Measurements from ENCODE around the gene FRMPD4. TPM values are rescaled to one million over a fixed set of nuclear protein-coding genes. Genes with fewer than 3 reads are reported as not detected.
"Not testable (repeated sequence)": the region's sequence is repeated elsewhere in the genome, so short reads cannot be mapped to it uniquely, and the experiment has no call there.

Gene FRMPD4
- total and polyA plus RNA-seq, 4 donors: 0.18 TPM; not detected in 3

GRCh38 chrX:12488771-12489170 lies 350.5 kb downstream of the FRMPD4 start:
- no peaks in the 10 kb centered on the region for H3K27me3 ChIP-seq (ENCODE audit: control insufficient read depth in 1 of 2, insufficient read depth in 2 of 2, low read length in 1 of 2)
- H3K9me3 ChIP-seq (ENCODE audit: control insufficient read depth, low read length): no peaks in the 10 kb centered on the region
- DNase-seq: no peak
- H3K27ac ChIP-seq (ENCODE audit: low read depth in 1 of 2, low read length in 2 of 2): no peak overlapping the region
- no peaks in the 10 kb centered on the region for H3K36me3 ChIP-seq (ENCODE audit: control insufficient read depth in 1 of 2, insufficient read depth in 2 of 2, low read length in 1 of 2)
- ATAC-seq (ENCODE audit: low FRiP score): no peak
- 28 to 38% methylated on average over 2 of the region's 2 CpGs for WGBS, 2 donors
- H3K4me3 ChIP-seq (ENCODE audit: low read length in 2 of 2): no peak overlapping the region
- intact Hi-C loops (cut with DNase I): no loop called here
- no peaks in the 10 kb centered on the region for H3K4me1 ChIP-seq (ENCODE audit: control insufficient read depth in 1 of 2, insufficient read depth in 2 of 2, low read length in 2 of 2)

DNA sequence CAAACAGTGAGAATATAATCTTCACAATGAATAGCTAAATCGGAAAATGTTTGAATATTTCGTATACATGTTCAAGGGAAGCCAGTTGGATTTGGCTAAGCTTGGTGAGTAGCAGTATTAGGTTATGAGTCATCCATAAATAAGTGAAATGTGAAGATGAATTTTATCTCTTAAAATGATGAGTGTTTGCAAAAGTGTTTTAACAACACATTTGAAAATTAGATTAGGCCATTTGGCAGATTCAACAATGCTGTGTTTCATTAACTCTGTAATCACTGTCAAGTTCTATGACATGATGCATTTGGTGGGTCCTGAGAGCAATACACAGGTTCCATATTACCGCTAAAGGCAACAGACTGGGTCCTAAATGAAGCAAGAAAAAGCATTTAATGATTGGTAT lies 351.1 kb downstream of the FRMPD4 start:
- no peaks in the 10 kb centered on the region for H3K9me3 ChIP-seq (ENCODE audit: control insufficient read depth, low read length)
- ATAC-seq (ENCODE audit: low FRiP score): no peak
- WGBS, 2 donors: 80 to 83% methylated on average over 3 of the region's 3 CpGs
- no peaks in the 10 kb centered on the region for H3K36me3 ChIP-seq (ENCODE audit: control insufficient read depth in 1 of 2, insufficient read depth in 2 of 2, low read length in 1 of 2)
- H3K27ac ChIP-seq (ENCODE audit: low read depth in 1 of 2, low read length in 2 of 2): no peak overlapping the region
- no peaks in the 10 kb centered on the region for H3K4me1 ChIP-seq (ENCODE audit: control insufficient read depth in 1 of 2, insufficient read depth in 2 of 2, low read length in 2 of 2)
- intact Hi-C loops (cut with DNase I): no loop called here
- no peaks in the 10 kb centered on the region for H3K27me3 ChIP-seq (ENCODE audit: control insufficient read depth in 1 of 2, insufficient read depth in 2 of 2, low read length in 1 of 2)
- no peak for DNase-seq
- no peak overlapping the region for H3K4me3 ChIP-seq (ENCODE audit: low read length in 2 of 2)

GRCh38 chrX:12494400-12495138 lies 356.3 kb downstream of the FRMPD4 start:
- ATAC-seq (ENCODE audit: low FRiP score) (no peak), DNase-seq (no peak)
- 59 to 75% methylated on average over 11 of the region's 11 CpGs for WGBS, 2 donors
- Histone ChIP-seq H3K4me3 (ENCODE audit: low read length in 2 of 2) (no peak overlapping the region), H3K9me3 (ENCODE audit: control insufficient read depth, low read length) (no peaks in the 10 kb centered on the region), H3K27me3 (ENCODE audit: control insufficient read depth in 1 of 2, insufficient read depth in 2 of 2, low read length in 1 of 2) (no peaks in the 10 kb centered on the region), H3K36me3 (ENCODE audit: control insufficient read depth in 1 of 2, insufficient read depth in 2 of 2, low read length in 1 of 2) (no peaks in the 10 kb centered on the region), H3K4me1 (ENCODE audit: control insufficient read depth in 1 of 2, insufficient read depth in 2 of 2, low read length in 2 of 2) (no peaks in the 10 kb centered on the region), H3K27ac (ENCODE audit: low read depth in 1 of 2, low read length in 2 of 2) (no peak overlapping the region)
- intact Hi-C loops (cut with DNase I): no loop called here

DNA sequence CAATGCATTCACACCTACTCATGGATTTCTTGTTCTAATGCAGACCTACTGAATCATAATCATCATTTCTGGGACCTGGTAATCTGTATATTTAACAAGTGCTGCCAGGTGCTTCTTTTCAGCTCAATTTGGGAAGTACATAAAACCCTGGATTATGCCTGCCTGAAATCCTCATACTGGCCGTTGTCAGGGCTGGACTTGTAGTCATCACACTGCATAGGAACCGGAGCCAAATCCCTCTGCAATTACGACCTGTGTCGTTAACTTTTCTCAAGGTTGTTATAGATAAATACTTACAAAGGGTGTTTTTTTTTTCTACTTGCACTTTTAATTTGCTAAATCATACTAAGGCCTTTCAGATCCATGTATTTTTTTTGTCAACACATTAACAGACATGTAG lies 358.1 kb downstream of the FRMPD4 start:
- no peak for DNase-seq
- H3K27ac ChIP-seq (ENCODE audit: low read depth in 1 of 2, low read length in 2 of 2): no peak overlapping the region
- no peak for ATAC-seq (ENCODE audit: low FRiP score)
- intact Hi-C loops (cut with DNase I): no loop called here
- H3K27me3 ChIP-seq (ENCODE audit: control insufficient read depth in 1 of 2, insufficient read depth in 2 of 2, low read length in 1 of 2): no peaks in the 10 kb centered on the region
- no peaks in the 10 kb centered on the region for H3K9me3 ChIP-seq (ENCODE audit: control insufficient read depth, low read length)
- no peaks in the 10 kb centered on the region for H3K4me1 ChIP-seq (ENCODE audit: control insufficient read depth in 1 of 2, insufficient read depth in 2 of 2, low read length in 2 of 2)
- 79% methylated on average over 4 of the region's 4 CpGs for WGBS, 2 donors
- H3K4me3 ChIP-seq (ENCODE audit: low read length in 2 of 2): no peak overlapping the region
- no peaks in the 10 kb centered on the region for H3K36me3 ChIP-seq (ENCODE audit: control insufficient read depth in 1 of 2, insufficient read depth in 2 of 2, low read length in 1 of 2)

GRCh38 chrX:12497832-12498591 lies 359.7 kb downstream of the FRMPD4 start:
- no peak overlapping the region for H3K27ac ChIP-seq (ENCODE audit: low read depth in 1 of 2, low read length in 2 of 2)
- no peak for DNase-seq
- no peaks in the 10 kb centered on the region for H3K4me1 ChIP-seq (ENCODE audit: control insufficient read depth in 1 of 2, insufficient read depth in 2 of 2, low read length in 2 of 2)
- ATAC-seq (ENCODE audit: low FRiP score): no peak
- no peaks in the 10 kb centered on the region for H3K27me3 ChIP-seq (ENCODE audit: control insufficient read depth in 1 of 2, insufficient read depth in 2 of 2, low read length in 1 of 2)
- intact Hi-C loops (cut with DNase I): no loop called here
- H3K4me3 ChIP-seq (ENCODE audit: low read length in 2 of 2): no peak overlapping the region
- 50 to 65% methylated on average over 8 of the region's 8 CpGs for WGBS, 2 donors
- H3K9me3 ChIP-seq (ENCODE audit: control insufficient read depth, low read length): no peaks in the 10 kb centered on the region
- no peaks in the 10 kb centered on the region for H3K36me3 ChIP-seq (ENCODE audit: control insufficient read depth in 1 of 2, insufficient read depth in 2 of 2, low read length in 1 of 2)

DNA sequence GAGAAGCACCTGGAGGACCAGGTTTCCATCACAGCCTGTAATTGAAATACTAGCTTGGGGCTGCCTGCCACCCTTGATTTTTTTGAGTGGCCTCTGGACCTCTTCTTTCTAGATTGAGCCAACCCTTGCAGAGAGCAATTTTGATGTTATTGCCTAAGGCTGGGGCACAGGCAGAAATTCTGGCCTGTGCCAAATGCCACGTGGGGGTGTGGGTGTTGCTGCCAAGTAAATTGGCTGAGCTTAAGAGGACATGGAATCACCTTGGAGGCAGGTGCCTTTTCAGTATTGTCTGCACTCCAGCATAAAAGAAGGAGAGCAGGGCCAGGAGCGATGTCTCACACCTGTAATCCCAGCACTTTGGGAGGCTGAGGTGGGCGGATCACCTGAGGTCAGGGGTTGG lies 366.9 kb downstream of the FRMPD4 start:
- intact Hi-C loops (cut with DNase I): no loop called here
- no peak for ATAC-seq (ENCODE audit: low FRiP score)
- Histone ChIP-seq H3K4me1 (ENCODE audit: control insufficient read depth in 1 of 2, insufficient read depth in 2 of 2, low read length in 2 of 2) (no peaks in the 10 kb centered on the region), H3K9me3 (ENCODE audit: control insufficient read depth, low read length) (no peaks in the 10 kb centered on the region), H3K27me3 (ENCODE audit: control insufficient read depth in 1 of 2, insufficient read depth in 2 of 2, low read length in 1 of 2) (no peaks in the 10 kb centered on the region), H3K4me3 (ENCODE audit: low read length in 2 of 2) (no peak overlapping the region), H3K27ac (ENCODE audit: low read depth in 1 of 2, low read length in 2 of 2) (no peak overlapping the region), H3K36me3 (ENCODE audit: control insufficient read depth in 1 of 2, insufficient read depth in 2 of 2, low read length in 1 of 2) (no peaks in the 10 kb centered on the region)
- 67 to 71% methylated on average over 3 of the region's 3 CpGs for WGBS, 2 donors
- DNase-seq: no peak

- ATAC-seq (ENCODE audit: low FRiP score); H3K4me3 ChIP-seq (ENCODE audit: low read length in 2 of 2): not testable (repeated sequence)
Observed at GRCh38 chrX:12515384-12515783, 377.1 kb downstream of the FRMPD4 start.

DNA sequence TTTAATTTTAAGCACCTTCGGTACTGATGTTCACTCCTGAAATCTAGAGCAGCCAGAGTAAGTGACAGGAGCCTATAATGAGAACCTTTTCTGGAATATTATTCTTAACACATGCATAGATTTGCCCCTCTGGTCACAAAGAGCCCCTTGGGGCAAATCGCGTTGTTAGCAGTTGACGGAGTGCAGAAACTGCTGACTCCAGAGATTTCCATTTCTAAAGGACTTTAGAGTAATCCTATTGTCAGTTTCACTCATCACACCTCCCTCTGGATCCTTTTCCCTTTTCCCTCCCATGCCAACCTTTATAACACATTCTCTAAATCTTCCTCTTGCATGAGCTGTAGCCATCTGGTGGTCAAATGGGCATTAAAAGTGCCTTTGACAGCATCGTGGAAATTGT lies 388.0 kb downstream of the FRMPD4 start:
- DNase-seq (no peak), ATAC-seq (ENCODE audit: low FRiP score) (no peak)
- Histone ChIP-seq H3K27me3 (ENCODE audit: control insufficient read depth in 1 of 2, insufficient read depth in 2 of 2, low read length in 1 of 2) (no peaks in the 10 kb centered on the region), H3K4me3 (ENCODE audit: low read length in 2 of 2) (no peak overlapping the region), H3K4me1 (ENCODE audit: control insufficient read depth in 1 of 2, insufficient read depth in 2 of 2, low read length in 2 of 2) (no peaks in the 10 kb centered on the region), H3K27ac (ENCODE audit: low read depth in 1 of 2, low read length in 2 of 2) (no peak overlapping the region), H3K36me3 (ENCODE audit: control insufficient read depth in 1 of 2, insufficient read depth in 2 of 2, low read length in 1 of 2) (no peaks in the 10 kb centered on the region), H3K9me3 (ENCODE audit: control insufficient read depth, low read length) (no peaks in the 10 kb centered on the region)
- WGBS, 2 donors: 22 to 30% methylated on average over 5 of the region's 5 CpGs
- intact Hi-C loops (cut with DNase I): no loop called here

More at GRCh38 chrX:12515384-12515783, 377.1 kb downstream of the FRMPD4 start:
- H3K27ac ChIP-seq (ENCODE audit: low read depth in 1 of 2, low read length in 2 of 2); H3K27me3 ChIP-seq (ENCODE audit: control insufficient read depth in 1 of 2, insufficient read depth in 2 of 2, low read length in 1 of 2); H3K9me3 ChIP-seq (ENCODE audit: control insufficient read depth, low read length); DNase-seq; intact Hi-C loops (cut with DNase I); H3K36me3 ChIP-seq (ENCODE audit: control insufficient read depth in 1 of 2, insufficient read depth in 2 of 2, low read length in 1 of 2); H3K4me1 ChIP-seq (ENCODE audit: control insufficient read depth in 1 of 2, insufficient read depth in 2 of 2, low read length in 2 of 2): not testable (repeated sequence)
- WGBS, 2 donors: 72 to 93% methylated on average over 2 of the region's 2 CpGs

DNA sequence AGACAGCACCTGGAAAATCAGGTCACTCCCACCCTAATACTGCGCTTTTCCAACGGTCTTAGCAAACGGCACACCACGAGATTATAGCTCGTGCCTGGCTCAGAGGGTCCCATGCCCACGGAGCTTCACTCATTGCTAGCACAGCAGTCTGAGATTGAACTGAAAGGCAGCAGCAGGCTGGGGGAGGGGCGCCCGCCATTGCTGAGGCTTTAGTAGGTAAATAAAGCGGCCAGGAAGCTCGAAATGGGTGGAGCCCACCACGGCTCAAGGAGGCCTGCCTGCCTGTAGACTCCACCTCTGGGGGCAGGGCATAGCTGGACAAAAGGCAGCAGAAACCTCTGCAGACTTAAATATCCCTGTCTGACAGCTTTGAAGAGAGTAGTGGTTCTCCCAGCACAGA lies 399.8 kb downstream of the FRMPD4 start:
- H3K27ac ChIP-seq (ENCODE audit: low read depth in 1 of 2, low read length in 2 of 2); ATAC-seq (ENCODE audit: low FRiP score); H3K9me3 ChIP-seq (ENCODE audit: control insufficient read depth, low read length); intact Hi-C loops (cut with DNase I); H3K4me3 ChIP-seq (ENCODE audit: low read length in 2 of 2); H3K27me3 ChIP-seq (ENCODE audit: control insufficient read depth in 1 of 2, insufficient read depth in 2 of 2, low read length in 1 of 2); H3K4me1 ChIP-seq (ENCODE audit: control insufficient read depth in 1 of 2, insufficient read depth in 2 of 2, low read length in 2 of 2); DNase-seq; H3K36me3 ChIP-seq (ENCODE audit: control insufficient read depth in 1 of 2, insufficient read depth in 2 of 2, low read length in 1 of 2): not testable (repeated sequence)
- WGBS, 2 donors: 70 to 76% methylated on average over 10 to 11 of the region's 11 CpGs
